Naive thymus-derived CD4-positive, alpha-beta T cell (primary cell): ENCODE data around the gene UBXN11. TPM values are rescaled to one million over a fixed set of nuclear protein-coding genes. Genes with fewer than 3 reads are reported as not detected.

Experiments used
- ATAC-seq: fragments of 150-1000 bp; cut with Tn5 transposase; 2 replicates; pipeline ENCODE4 v1.10.0; 2021; ENCODE audit warnings: mild to moderate bottlenecking, moderate library complexity
- CTCF ChIA-PET: fragments of 350-600 bp; sonication (Branson Sonifier 250); formaldehyde crosslinking; loops from one replicate; lab custom pipeline; 2021; ENCODE audit warnings: antibody characterized with exemption; lab: Charles Lee
- POLR2A ChIA-PET: fragments of 350-600 bp; sonication (Branson Sonifier 250); formaldehyde crosslinking; loops from one replicate; lab custom pipeline; 2021; ENCODE audit warnings: antibody characterized with exemption, inconsistent platforms; lab: Charles Lee
- DNase-seq, 9 donors: peaks; one replicate each; pipeline versions ENCODE4 v3.0.0 to v3.0.0-alpha.2; 2020 to 2022; ENCODE audit warnings: mixed read lengths in 1 of 9
- H3K27ac ChIP-seq: one replicate; pipeline ENCODE4 v1.7.0; 2013; ENCODE audit warnings: mild to moderate bottlenecking, low read depth, low read length, moderate library complexity
- H3K27me3 ChIP-seq, 2 donors: one replicate each; pipeline ENCODE4 v1.7.0; 2013; ENCODE audit warnings: low read length in 2 of 2, mild to moderate bottlenecking in 2 of 2, moderate library complexity in 2 of 2; ENCODE audit not compliant: control insufficient read depth in 2 of 2, insufficient read depth in 2 of 2
- H3K36me3 ChIP-seq, 3 experiments: 1 replicate in 2 of 3; 2 replicates in 1 of 3; pipeline ENCODE4 v1.7.0; 2013; ENCODE audit warnings: low read length in 3 of 3, mild to moderate bottlenecking in 3 of 3, moderate library complexity in 1 of 3; ENCODE audit not compliant: insufficient read depth in 3 of 3, control insufficient read depth in 2 of 3
- H3K4me1 ChIP-seq, 2 donors: one replicate each; pipeline ENCODE4 v1.7.0; 2013; ENCODE audit warnings: low read length in 2 of 2, mild to moderate bottlenecking in 2 of 2, moderate library complexity in 1 of 2; ENCODE audit not compliant: control insufficient read depth in 2 of 2, insufficient read depth in 2 of 2
- H3K4me3 ChIP-seq: 2 replicates; pipeline ENCODE4 v1.7.0; 2013; ENCODE audit warnings: mild to moderate bottlenecking, low read length
- H3K9me3 ChIP-seq, 3 experiments: 1 replicate in 2 of 3; 2 replicates in 1 of 3; pipeline ENCODE4 v1.7.0; 2013; ENCODE audit warnings: low read length in 3 of 3; ENCODE audit not compliant: control insufficient read depth in 2 of 3
- H3K27ac Mint-ChIP-seq, 9 donors: one replicate each; pipeline ENCODE4 v1.8.0; 2020 to 2022; ENCODE audit warnings: mixed read lengths in 9 of 9, mild to moderate bottlenecking in 8 of 9, moderate library complexity in 5 of 9, inconsistent platforms in 2 of 9
- H3K27me3 Mint-ChIP-seq, 5 donors: one replicate each; pipeline ENCODE4 v1.8.0; 2021 to 2022; ENCODE audit warnings: mixed read lengths in 5 of 5, mild to moderate bottlenecking in 1 of 5
- H3K36me3 Mint-ChIP-seq, 5 donors: one replicate each; pipeline ENCODE4 v1.8.0; 2020 to 2022; ENCODE audit warnings: mixed read lengths in 5 of 5, mild to moderate bottlenecking in 3 of 5, inconsistent platforms in 1 of 5
- H3K4me1 Mint-ChIP-seq, 7 donors: one replicate each; pipeline ENCODE4 v1.8.0; 2020 to 2022; ENCODE audit warnings: mixed read lengths in 7 of 7, mild to moderate bottlenecking in 3 of 7, inconsistent platforms in 1 of 7
- H3K4me3 Mint-ChIP-seq, 10 donors: one replicate each; pipeline ENCODE4 v1.8.0; 2020 to 2022; ENCODE audit warnings: mild to moderate bottlenecking in 10 of 10, mixed read lengths in 10 of 10, moderate library complexity in 6 of 10, inconsistent platforms in 2 of 10
- H3K9me3 Mint-ChIP-seq, 11 donors: one replicate each; pipeline ENCODE4 v1.8.0; 2020 to 2022; ENCODE audit warnings: mixed read lengths in 11 of 11, mild to moderate bottlenecking in 4 of 11, inconsistent platforms in 1 of 11, moderate library complexity in 1 of 11
- intact Hi-C, 2 donors: fragments of 100-400 bp; cut with micrococcal nuclease; formaldehyde crosslinking; loops; one replicate each; pipeline ENCODE4 v1.15.1; 2023
- polyA plus RNA-seq, 2 donors: library from polyadenylated mRNA; unstranded; fragments of 300-500 nt; fragmentation: Illumina TruSeq; gene quantifications; one replicate each; pipeline ENCODE4 v1.2.3, GENCODE V29; 2021
- total RNA-seq, 6 experiments: library from RNA in 5 of 6; stranded (reverse) in 5 of 6; gene quantifications; 1 replicate in 5 of 6; 2 replicates in 1 of 6; pipeline ENCODE4 v1.2.3 and lab custom pipeline; 2021 to 2026

Gene UBXN11
- total and polyA plus RNA-seq, 7 experiments from 2014 or later: 10.5 to 131 (median 49.6) TPM

- Mint-ChIP-seq H3K4me1 (no peaks in the 10 kb centered on the region), H3K4me3 (no peak overlapping the region), H3K27me3 (peaks cover 0 to 5% (median 0%) of the 10 kb centered on the region in 5 donors), H3K36me3 (no peaks in the 10 kb centered on the region), H3K27ac (peak overlapping the region in 1 of 9 donors; percentile 45), H3K9me3 (no peaks in the 10 kb centered on the region)
- H3K4me1 ChIP-seq: no peaks in the 10 kb centered on the region
- no peak overlapping the region for H3K4me3 ChIP-seq
- intact Hi-C loops: no loop called here
- ATAC-seq (no peak), DNase-seq (no peak)
- no peaks in the 10 kb centered on the region for H3K36me3 ChIP-seq
- ChIA-PET POLR2A (no interaction called here), CTCF (interaction anchor here (0.8 to 1.5 kb wide), 3 partner anchors 18 to 72 kb away, joined by 3 to 4 read pairs (median 3); no protein-coding TSS in a partner anchor)
- no peaks in the 10 kb centered on the region for H3K9me3 ChIP-seq
- no peaks in the 10 kb centered on the region for H3K27me3 ChIP-seq
- no peak overlapping the region for H3K27ac ChIP-seq
Measured at GRCh38 chr1:26346274-26347033, 40.0 kb upstream of the UBXN11 start.

- ATAC-seq: no peak
- H3K27me3 ChIP-seq: no peaks in the 10 kb centered on the region
- H3K4me1 Mint-ChIP-seq: no peaks in the 10 kb centered on the region
Measured at GRCh38 chr1:26345718-26346117, 39.3 kb upstream of the UBXN11 start.

GRCh38 chr1:26344147-26344920 is 37.9 kb upstream of the UBXN11 start:
- no peak overlapping the region for H3K4me3 ChIP-seq
- Mint-ChIP-seq H3K36me3 (no peaks in the 10 kb centered on the region), H3K4me1 (no peaks in the 10 kb centered on the region), H3K4me3 (no peak overlapping the region), H3K27ac (no peak overlapping the region), H3K9me3 (no peaks in the 10 kb centered on the region), H3K27me3 (peaks cover 0 to 9% (median 0%) of the 10 kb centered on the region in 5 donors)
- H3K9me3 ChIP-seq: no peaks in the 10 kb centered on the region
- POLR2A ChIA-PET: no interaction called here
- H3K27ac ChIP-seq: no peak overlapping the region
- ATAC-seq (no peak), DNase-seq (no peak)
- no peaks in the 10 kb centered on the region for H3K4me1 ChIP-seq
- H3K36me3 ChIP-seq: no peaks in the 10 kb centered on the region
- intact Hi-C loops: no loop called here
- H3K27me3 ChIP-seq: no peaks in the 10 kb centered on the region
- CTCF ChIA-PET: no interaction called here

More at GRCh38 chr1:26345718-26346117, 39.3 kb upstream of the UBXN11 start:
- POLR2A ChIA-PET: no interaction called here
- Histone ChIP-seq H3K4me3 (no peak overlapping the region), H3K9me3 (no peaks in the 10 kb centered on the region), H3K4me1 (no peaks in the 10 kb centered on the region), H3K27ac (no peak overlapping the region), H3K36me3 (no peaks in the 10 kb centered on the region)
- no peak for DNase-seq
- Mint-ChIP-seq H3K27me3 (peaks cover 0 to 5% (median 0%) of the 10 kb centered on the region in 5 donors), H3K36me3 (no peaks in the 10 kb centered on the region), H3K4me3 (no peak overlapping the region), H3K27ac (no peak overlapping the region), H3K9me3 (no peaks in the 10 kb centered on the region)
- CTCF ChIA-PET: no interaction called here
- intact Hi-C loops: no loop called here

GRCh38 chr1:26340047-26340481 is 33.6 kb upstream of the UBXN11 start:
- H3K36me3 ChIP-seq: no peaks in the 10 kb centered on the region
- no peak for ATAC-seq
- intact Hi-C loops: no loop called here
- DNase-seq: no peak
- POLR2A ChIA-PET: no interaction called here
- no peaks in the 10 kb centered on the region for H3K27me3 ChIP-seq
- Mint-ChIP-seq H3K36me3 (no peaks in the 10 kb centered on the region), H3K27me3 (peaks cover 0 to 20% (median 0%) of the 10 kb centered on the region in 5 donors), H3K27ac (no peak overlapping the region), H3K4me1 (peaks cover 0 to 13% (median 9%) of the 10 kb centered on the region in 7 donors), H3K9me3 (peaks cover 0 to 2% (median 0%) of the 10 kb centered on the region in 11 donors), H3K4me3 (peak overlapping the region in 1 of 10 donors; percentile 5)
- no peak overlapping the region for H3K27ac ChIP-seq
- no peaks in the 10 kb centered on the region for H3K9me3 ChIP-seq
- H3K4me3 ChIP-seq: no peak overlapping the region
- H3K4me1 ChIP-seq: peaks cover 5% of the 10 kb centered on the region in 2 donors
- CTCF ChIA-PET: no interaction called here

GRCh38 chr1:26338670-26339069 is 32.2 kb upstream of the UBXN11 start:
- ChIA-PET CTCF (interaction anchor here (0.8 kb wide), 1 partner anchor 26 kb away, joined by 4 read pairs; no protein-coding TSS in a partner anchor), POLR2A (interaction anchor here (0.6 to 1.8 kb wide), 6 partner anchors 12 to 93 kb away, joined by 3 to 7 read pairs (median 5); partner anchors contain the start of genes CD52 and DHDDS)
- H3K4me3 ChIP-seq: no peak overlapping the region
- no peaks in the 10 kb centered on the region for H3K36me3 ChIP-seq
- H3K9me3 ChIP-seq: no peaks in the 10 kb centered on the region
- Mint-ChIP-seq H3K27ac (peak overlapping the region in 5 of 9 donors; percentile 15 to 72 (median 48)), H3K36me3 (no peaks in the 10 kb centered on the region), H3K27me3 (peaks cover 0 to 28% (median 0%) of the 10 kb centered on the region in 5 donors), H3K9me3 (peaks cover 0 to 2% (median 0%) of the 10 kb centered on the region in 11 donors), H3K4me1 (peaks cover 0 to 13% (median 10%) of the 10 kb centered on the region in 7 donors), H3K4me3 (no peak overlapping the region)
- no peak for ATAC-seq
- no peak overlapping the region for H3K27ac ChIP-seq
- no peak for DNase-seq
- H3K4me1 ChIP-seq: peaks cover 5 to 7% of the 10 kb centered on the region in 2 donors
- no peaks in the 10 kb centered on the region for H3K27me3 ChIP-seq
- intact Hi-C loops: loop anchor here in 1 of 2 donors (5.0 kb wide), 1 partner anchor 39 kb away; no protein-coding TSS in a partner anchor

GRCh38 chr1:26337625-26338024 is 31.2 kb upstream of the UBXN11 start:
- H3K4me1 ChIP-seq: peaks cover 5 to 7% of the 10 kb centered on the region in 2 donors
- H3K4me3 Mint-ChIP-seq: peak overlapping the region in 6 of 10 donors; percentile 40 to 90 (median 63)
- no peaks in the 10 kb centered on the region for H3K27me3 ChIP-seq
- H3K9me3 Mint-ChIP-seq: peaks cover 0 to 2% (median 0%) of the 10 kb centered on the region in 11 donors
- H3K4me3 ChIP-seq: no peak overlapping the region
- H3K36me3 ChIP-seq: no peaks in the 10 kb centered on the region
- DNase-seq (no peak), ATAC-seq (no peak)
- no peaks in the 10 kb centered on the region for H3K36me3 Mint-ChIP-seq
- H3K4me1 Mint-ChIP-seq: peaks cover 0 to 13% (median 10%) of the 10 kb centered on the region in 7 donors
- intact Hi-C loops: loop anchor here in 1 of 2 donors (2.0 to 5.0 kb wide), 3 partner anchors 17 to 40 kb away; no protein-coding TSS in a partner anchor
- POLR2A ChIA-PET: interaction anchor here (1.0 to 1.8 kb wide), 4 partner anchors 11 to 20 kb away, joined by 3 to 7 read pairs (median 4); partner anchors contain the start of gene CD52
- no peak overlapping the region for H3K27ac ChIP-seq
- CTCF ChIA-PET: interaction anchor here (1.1 kb wide), 1 partner anchor 26 kb away, joined by 4 read pairs; no protein-coding TSS in a partner anchor
- H3K9me3 ChIP-seq: no peaks in the 10 kb centered on the region
- peaks cover 0 to 28% (median 0%) of the 10 kb centered on the region in 5 donors for H3K27me3 Mint-ChIP-seq
- peak overlapping the region in 2 of 9 donors; percentile 38 to 77 for H3K27ac Mint-ChIP-seq
